ENCODE data around the gene TGFBR3. TPM values are rescaled to one million over a fixed set of nuclear protein-coding genes. Genes with fewer than 3 reads are reported as not detected.

The TGFBR3 gene
- total and polyA plus RNA-seq, 2 of the 8 experiments (the other 6 are each of a cell fraction or from before 2014, with no cell fraction given): 2.0 to 6.1 TPM

DNA sequence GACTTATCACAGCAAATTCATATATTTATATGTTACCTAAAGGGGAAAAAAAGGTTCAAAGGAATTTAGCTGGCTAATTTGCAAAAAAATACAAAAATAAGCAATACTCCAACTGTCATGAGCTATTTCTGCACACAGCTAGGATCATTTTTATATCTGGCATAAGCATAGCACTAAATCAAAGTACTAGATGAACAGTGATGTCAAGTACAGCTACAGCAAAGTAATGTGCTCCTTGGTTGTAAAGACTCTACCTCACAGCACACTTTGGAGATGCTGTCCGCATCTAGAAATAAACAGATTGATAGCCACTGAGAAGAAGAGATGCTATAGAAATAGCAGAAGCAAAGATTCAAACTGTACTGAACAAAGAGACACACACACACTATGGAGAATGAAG, 125.4 kb downstream of the TGFBR3 start:
- H3K9me3 ChIP-seq (ENCODE audit: insufficient read depth in 2 of 2, low read depth in 1 of 2, low read length in 1 of 2): no peaks in the 10 kb centered on the region
- no peak overlapping the region for H3K4ac ChIP-seq (replicated peaks; ENCODE audit: insufficient read length, low read depth, low read length)
- no peak for DNase-seq (ENCODE audit: low read depth in 1 of 2, low spot score in 2 of 2)
- H3K4me2 ChIP-seq (ENCODE audit: insufficient read depth in 1 of 2, low read depth in 2 of 2, low read length in 2 of 2): no peak overlapping the region
- no peak overlapping the region for H2BK120ac ChIP-seq (replicated peaks; ENCODE audit: low read depth, low read length)
- no peak overlapping the region for H2AFZ ChIP-seq (ENCODE audit: low read length)
- H3K27ac ChIP-seq (ENCODE audit: low read depth, low read length): no peak overlapping the region
- no peak overlapping the region for H2BK15ac ChIP-seq (ENCODE audit: low read length)
- H4K20me1 ChIP-seq (replicated peaks in 1 of 2; ENCODE audit: control insufficient read depth in 1 of 2, insufficient read depth in 2 of 2, low read length in 2 of 2): no peaks in the 10 kb centered on the region
- H3K79me2 ChIP-seq (ENCODE audit: control insufficient read depth in 1 of 2, insufficient read depth in 2 of 2, low read length in 2 of 2): no peaks in the 10 kb centered on the region
- H3K79me1 ChIP-seq (ENCODE audit: low read depth, low read length): no peaks in the 10 kb centered on the region
- no peak overlapping the region for H2BK12ac ChIP-seq (ENCODE audit: low read depth, low read length)
- H3K9ac ChIP-seq (replicated peaks in 1 of 4; ENCODE audit: extremely low read depth in 1 of 4, low read depth in 3 of 4, low read length in 3 of 4): no peak overlapping the region
- no peak overlapping the region for H3K23ac ChIP-seq (ENCODE audit: insufficient read length)
- no peak for FAIRE-seq
- ChIA-PET POLR2A (ENCODE audit: partially characterized antibody) (no interaction called here), CTCF (ENCODE audit: partially characterized antibody) (interaction anchor here (0.8 to 1.6 kb wide), 2 partner anchors 38 to 126 kb away, joined by 3 to 4 read pairs; partner anchors contain the start of gene TGFBR3)
- H4K5ac ChIP-seq (ENCODE audit: insufficient read length, low read depth, low read length): no peak overlapping the region
- no peak overlapping the region for H3K18ac ChIP-seq (ENCODE audit: extremely low read depth, low read length)
- no peak for TF ChIP-seq POLR2A (IDR thresholded peaks at IDR 0.05; ENCODE audit: control extremely low read depth in 1 of 2, low read depth in 2 of 2, low read length in 2 of 2)
- no peak for TF ChIP-seq YY1 (IDR thresholded peaks at IDR 0.05; ENCODE audit: low read depth, low read length)
- no peak for TF ChIP-seq BRCA1 (IDR thresholded peaks at IDR 0.05; ENCODE audit: low read depth, low read length)
- H4K8ac ChIP-seq (ENCODE audit: extremely low read depth, insufficient read depth, low read length): no peak overlapping the region
- no peak overlapping the region for H2AK5ac ChIP-seq (ENCODE audit: low read depth, low read length)
- H2BK5ac ChIP-seq (ENCODE audit: low read depth, low read length): no peak overlapping the region
- no peak overlapping the region for H4K91ac ChIP-seq (replicated peaks; ENCODE audit: insufficient read length, low read length)
- H3K23me2 ChIP-seq (ENCODE audit: low read depth, low read length): no peaks in the 10 kb centered on the region; the same call in 1 of the 2 replicates
- no peak overlapping the region for H3K4me3 ChIP-seq (ENCODE audit: extremely low read depth in 1 of 4, insufficient read depth in 2 of 4, low read depth in 3 of 4, low read length in 4 of 4)
- H3K4me1 ChIP-seq (replicated peaks in 1 of 4; ENCODE audit: control insufficient read depth in 3 of 4, insufficient read depth in 4 of 4, low read length in 3 of 4): peaks cover 0 to 3% (median 0%) of the 10 kb centered on the region in 4 experiments; a peak in 1 of 7 replicates
- no peak overlapping the region for H3K14ac ChIP-seq (ENCODE audit: insufficient read length)
- H3K56ac ChIP-seq (replicated peaks; ENCODE audit: insufficient read length, low read depth, low read length): no peak overlapping the region
- no peak overlapping the region for H2BK20ac ChIP-seq (ENCODE audit: low read length)
- H3K27me3 ChIP-seq (replicated peaks in 1 of 4; ENCODE audit: control insufficient read depth in 3 of 4, extremely low read depth in 1 of 4, insufficient read depth in 3 of 4, low read length in 3 of 4): no peaks in the 10 kb centered on the region
- 100% methylated on average over 1 of the region's 1 CpG; no CpG with 5 or more reads in 1 of the 2 experiments for WGBS, 2 experiments (ENCODE audit: extremely low coverage in 1 of 2, insufficient coverage in 1 of 2, insufficient read length in 1 of 2, insufficient replicate concordance in 2 of 2, low coverage in 1 of 2, low lambda C conversion rate in 2 of 2, missing lambda C conversion rate in 1 of 2)
- no peaks in the 10 kb centered on the region for H3K36me3 ChIP-seq (ENCODE audit: control insufficient read depth in 2 of 4, insufficient read depth in 4 of 4, low read length in 3 of 4)

All from H1 (cell line).